ENCODE data around the gene MRPL50.

- TF ChIP-seq POLR2AphosphoS5 (IDR thresholded peaks at IDR 0.05): no peak
- TF ChIP-seq POLR2A (IDR thresholded peaks at IDR 0.05): no peak
These were observed 23.2 kb upstream of the MRPL50 start for GRCh38 chr9:101421653-101422065.
